ENCODE results near the gene PNLIPRP2. TPM values are rescaled to one million over a fixed set of nuclear protein-coding genes. Genes with fewer than 3 reads are reported as not detected.

Gene PNLIPRP2
- total RNA-seq, 1 donor from 2014 or later = 1.6 TPM

DNA sequence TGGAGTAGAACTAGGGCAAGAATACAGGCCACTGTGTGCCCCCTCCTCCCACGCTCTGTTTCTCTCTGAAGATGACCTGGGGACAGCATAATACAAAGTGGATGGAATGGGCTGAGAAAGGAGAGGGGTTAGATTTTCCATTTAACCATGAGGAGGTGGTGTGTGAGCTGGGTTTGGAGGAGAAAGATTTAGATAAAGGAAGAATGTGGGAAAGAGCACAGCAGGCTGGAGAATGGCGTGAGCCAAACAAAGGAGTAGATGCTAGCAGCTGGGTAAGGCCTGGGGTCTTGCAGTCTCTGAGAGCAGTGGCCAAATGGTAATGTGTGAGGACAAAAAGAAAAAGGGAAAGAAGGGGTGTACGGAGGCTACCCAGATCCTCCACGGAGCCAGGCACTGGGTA, 8.6 kb downstream of the PNLIPRP2 start:
- peak overlapping the region; percentile 77 for H2AFZ ChIP-seq (replicated peaks)
- no peak overlapping the region for H3K4me3 ChIP-seq
- no peak overlapping the region for H3K27ac Mint-ChIP-seq
- no peak overlapping the region for H3K27ac ChIP-seq
- H3K4me3 Mint-ChIP-seq = no peak overlapping the region
- H3F3A ChIP-seq (ENCODE audit: low read depth) = peaks cover 7% of the 10 kb centered on the region
- peak; percentile 30 for DNase-seq (ENCODE audit: low spot score)
- H3K4me1 Mint-ChIP-seq = peaks cover 16% of the 10 kb centered on the region
- TF ChIP-seq, protein P1, sequence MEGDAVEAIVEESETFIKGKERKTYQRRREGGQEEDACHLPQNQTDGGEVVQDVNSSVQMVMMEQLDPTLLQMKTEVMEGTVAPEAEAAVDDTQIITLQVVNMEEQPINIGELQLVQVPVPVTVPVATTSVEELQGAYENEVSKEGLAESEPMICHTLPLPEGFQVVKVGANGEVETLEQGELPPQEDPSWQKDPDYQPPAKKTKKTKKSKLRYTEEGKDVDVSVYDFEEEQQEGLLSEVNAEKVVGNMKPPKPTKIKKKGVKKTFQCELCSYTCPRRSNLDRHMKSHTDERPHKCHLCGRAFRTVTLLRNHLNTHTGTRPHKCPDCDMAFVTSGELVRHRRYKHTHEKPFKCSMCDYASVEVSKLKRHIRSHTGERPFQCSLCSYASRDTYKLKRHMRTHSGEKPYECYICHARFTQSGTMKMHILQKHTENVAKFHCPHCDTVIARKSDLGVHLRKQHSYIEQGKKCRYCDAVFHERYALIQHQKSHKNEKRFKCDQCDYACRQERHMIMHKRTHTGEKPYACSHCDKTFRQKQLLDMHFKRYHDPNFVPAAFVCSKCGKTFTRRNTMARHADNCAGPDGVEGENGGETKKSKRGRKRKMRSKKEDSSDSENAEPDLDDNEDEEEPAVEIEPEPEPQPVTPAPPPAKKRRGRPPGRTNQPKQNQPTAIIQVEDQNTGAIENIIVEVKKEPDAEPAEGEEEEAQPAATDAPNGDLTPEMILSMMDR (IDR thresholded peaks at IDR 0.05) = no peak
- TF ChIP-seq EZH2 (IDR thresholded peaks at IDR 0.05) (no peak), EZH2phosphoT487 (IDR thresholded peaks at IDR 0.05) (no peak)
- peaks cover 10% of the 10 kb centered on the region for H3K27me3 Mint-ChIP-seq (ENCODE audit: insufficient read depth, low read depth)
- no peaks in the 10 kb centered on the region for H3K36me3 Mint-ChIP-seq
- H3K9me3 Mint-ChIP-seq = no peaks in the 10 kb centered on the region
- no peak overlapping the region for H3K9ac ChIP-seq
- no peaks in the 10 kb centered on the region for H4K20me1 ChIP-seq (ENCODE audit: low read depth)
- H3K9me3 ChIP-seq (ENCODE audit: low read depth) = no peaks in the 10 kb centered on the region
- peaks cover 22% of the 10 kb centered on the region for H3K27me3 ChIP-seq
- peak overlapping the region; percentile 14 for H3K4me2 ChIP-seq
- H3K36me3 ChIP-seq = no peaks in the 10 kb centered on the region
- H3K79me2 ChIP-seq (ENCODE audit: low read depth) = no peaks in the 10 kb centered on the region
- peaks cover 21% of the 10 kb centered on the region for H3K4me1 ChIP-seq

DNA sequence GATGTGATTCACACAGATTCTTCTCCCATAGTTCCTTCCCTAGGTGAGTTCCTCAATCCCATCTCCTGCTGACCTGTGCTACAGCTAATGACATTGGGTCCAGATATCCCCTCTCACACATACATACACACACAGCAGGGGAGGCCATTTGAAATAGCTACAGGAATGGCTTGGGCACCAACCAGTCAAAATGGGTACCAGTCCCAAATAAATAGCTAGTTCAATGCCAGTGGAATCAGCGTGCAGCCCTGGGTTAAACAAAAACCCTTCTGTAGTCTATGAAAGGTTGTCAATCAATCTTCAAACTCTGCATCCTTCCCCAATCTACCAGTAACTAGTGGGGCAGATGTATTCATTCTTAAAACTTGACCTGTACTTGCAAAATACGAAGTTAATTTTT, 9.3 kb downstream of the PNLIPRP2 start:
- H3K4me3 ChIP-seq = no peak overlapping the region
- Mint-ChIP-seq H3K27me3 (ENCODE audit: insufficient read depth, low read depth) (peaks cover 10% of the 10 kb centered on the region), H3K36me3 (no peaks in the 10 kb centered on the region), H3K27ac (no peak overlapping the region), H3K4me3 (no peak overlapping the region), H3K4me1 (peaks cover 16% of the 10 kb centered on the region), H3K9me3 (no peaks in the 10 kb centered on the region)
- H3K9me3 ChIP-seq (ENCODE audit: low read depth) = no peaks in the 10 kb centered on the region
- peaks cover 7% of the 10 kb centered on the region for H3F3A ChIP-seq (ENCODE audit: low read depth)
- H3K27ac ChIP-seq = no peak overlapping the region
- DNase-seq (ENCODE audit: low spot score) = no peak
- TF ChIP-seq EZH2 (IDR thresholded peaks at IDR 0.05) (no peak), EZH2phosphoT487 (IDR thresholded peaks at IDR 0.05) (no peak)
- TF ChIP-seq, protein P1 (IDR thresholded peaks at IDR 0.05) = no peak
- H3K36me3 ChIP-seq = no peaks in the 10 kb centered on the region
- peaks cover 22% of the 10 kb centered on the region for H3K27me3 ChIP-seq
- no peak overlapping the region for H3K4me2 ChIP-seq
- H3K79me2 ChIP-seq (ENCODE audit: low read depth) = no peaks in the 10 kb centered on the region
- H2AFZ ChIP-seq (replicated peaks) = no peak overlapping the region
- no peaks in the 10 kb centered on the region for H4K20me1 ChIP-seq (ENCODE audit: low read depth)
- H3K9ac ChIP-seq = no peak overlapping the region
- H3K4me1 ChIP-seq = peaks cover 28% of the 10 kb centered on the region

DNA sequence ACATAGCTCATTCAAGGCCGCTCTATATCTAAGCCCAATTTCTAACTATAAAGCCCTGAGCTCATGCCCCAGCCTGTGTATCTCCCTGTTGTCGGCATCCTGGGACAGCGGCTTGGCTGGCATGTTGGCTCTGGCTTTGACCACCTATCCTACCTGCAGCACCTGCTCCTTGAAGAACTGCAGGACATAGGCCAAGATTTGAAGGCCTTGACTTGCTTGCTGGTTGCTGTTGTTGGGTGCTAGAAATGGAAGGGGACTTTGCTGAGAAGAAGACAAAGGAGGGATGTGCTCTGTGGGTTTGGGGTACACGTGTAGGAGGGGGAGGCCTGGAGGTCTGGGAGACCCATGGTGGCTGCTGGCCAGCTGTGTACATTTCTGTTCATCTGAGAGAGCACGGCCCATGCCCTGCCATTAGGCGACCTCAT, 11.1 kb downstream of the PNLIPRP2 start:
- no peak overlapping the region for H3K27ac Mint-ChIP-seq
- peaks cover 10% of the 10 kb centered on the region for H3K27me3 ChIP-seq
- H3K9ac ChIP-seq = no peak overlapping the region
- TF ChIP-seq EZH2 (IDR thresholded peaks at IDR 0.05) (no peak), EZH2phosphoT487 (IDR thresholded peaks at IDR 0.05) (no peak)
- TF ChIP-seq, protein P1 (IDR thresholded peaks at IDR 0.05) = no peak
- no peak overlapping the region for H3K4me3 ChIP-seq
- H3K27ac ChIP-seq = no peak overlapping the region
- no peak for DNase-seq (ENCODE audit: low spot score)
- no peaks in the 10 kb centered on the region for H3K36me3 ChIP-seq
- peaks cover 28% of the 10 kb centered on the region for H3K4me1 ChIP-seq
- H3K9me3 Mint-ChIP-seq = no peaks in the 10 kb centered on the region
- H3K9me3 ChIP-seq (ENCODE audit: low read depth) = no peaks in the 10 kb centered on the region
- H2AFZ ChIP-seq (replicated peaks) = no peak overlapping the region
- H3K79me2 ChIP-seq (ENCODE audit: low read depth) = no peaks in the 10 kb centered on the region
- H3F3A ChIP-seq (ENCODE audit: low read depth) = peaks cover 7% of the 10 kb centered on the region
- H3K4me2 ChIP-seq = no peak overlapping the region
- H3K27me3 Mint-ChIP-seq (ENCODE audit: insufficient read depth, low read depth) = peaks cover 4% of the 10 kb centered on the region
- H4K20me1 ChIP-seq (ENCODE audit: low read depth) = no peaks in the 10 kb centered on the region
- no peaks in the 10 kb centered on the region for H3K36me3 Mint-ChIP-seq
- no peak overlapping the region for H3K4me3 Mint-ChIP-seq
- peaks cover 16% of the 10 kb centered on the region for H3K4me1 Mint-ChIP-seq
